NCI-H345 treated with DMSO at 0.1 percent for 48 hours (cell line): ENCODE data around the gene FARP1.
A peak's percentile ranks its signal among the peaks of the same experiment; 100 is the strongest.

ENCODE experiments used
- DNase-seq: peaks from one replicate; lab custom pipeline; 2025; ENCODE audit not compliant: unreplicated experiment; lab: John Stamatoyannopoulos, UW

Gene FARP1

GRCh38 chr13:98201189-98201588, 58.3 kb downstream of the FARP1 start:
- DNase-seq = no peak

- DNase-seq = no peak
Observed at GRCh38 chr13:98201984-98202383, 59.1 kb downstream of the FARP1 start.

- DNase-seq = no peak
Observed at GRCh38 chr13:98203646-98204326, 60.9 kb downstream of the FARP1 start.

GRCh38 chr13:98204546-98204945, 61.7 kb downstream of the FARP1 start:
- DNase-seq = no peak

GRCh38 chr13:98206946-98207345, 64.1 kb downstream of the FARP1 start:
- no peak for DNase-seq

GRCh38 chr13:98207416-98207815, 64.5 kb downstream of the FARP1 start:
- no peak for DNase-seq

GRCh38 chr13:98208606-98209005, 65.7 kb downstream of the FARP1 start:
- DNase-seq = no peak

GRCh38 chr13:98212763-98213162, 69.9 kb downstream of the FARP1 start:
- DNase-seq = no peak

GRCh38 chr13:98213354-98213753, 70.5 kb downstream of the FARP1 start:
- DNase-seq = no peak

GRCh38 chr13:98214008-98214643, 71.2 kb downstream of the FARP1 start:
- no peak for DNase-seq

- no peak for DNase-seq
Observed at GRCh38 chr13:98214707-98215106, 71.8 kb downstream of the FARP1 start.

GRCh38 chr13:98215508-98215907, 72.6 kb downstream of the FARP1 start:
- no peak for DNase-seq

GRCh38 chr13:98216135-98216565, 73.3 kb downstream of the FARP1 start:
- peak; percentile 6 for DNase-seq

GRCh38 chr13:98216711-98217285, 73.9 kb downstream of the FARP1 start:
- no peak for DNase-seq

GRCh38 chr13:98217597-98217996, 74.7 kb downstream of the FARP1 start:
- DNase-seq = no peak

GRCh38 chr13:98219685-98220084, 76.8 kb downstream of the FARP1 start:
- no peak for DNase-seq

- no peak for DNase-seq
Observed at GRCh38 chr13:98220271-98220791, 77.4 kb downstream of the FARP1 start.

- DNase-seq = no peak
Observed at GRCh38 chr13:98221234-98221633, 78.3 kb downstream of the FARP1 start.

- DNase-seq = no peak
Observed at GRCh38 chr13:98222081-98222554, 79.2 kb downstream of the FARP1 start.

- DNase-seq = no peak
Observed at GRCh38 chr13:98222816-98223215, 79.9 kb downstream of the FARP1 start.

- no peak for DNase-seq
Observed at GRCh38 chr13:98223741-98224140, 80.8 kb downstream of the FARP1 start.

- no peak for DNase-seq
Observed at GRCh38 chr13:98224557-98224956, 81.7 kb downstream of the FARP1 start.
